ENCODE measurements around the gene METAP2.
"Not testable (repeated sequence)": the region's sequence is repeated elsewhere in the genome, so short reads cannot be mapped to it uniquely, and the experiment has no call there.

The METAP2 gene

DNA sequence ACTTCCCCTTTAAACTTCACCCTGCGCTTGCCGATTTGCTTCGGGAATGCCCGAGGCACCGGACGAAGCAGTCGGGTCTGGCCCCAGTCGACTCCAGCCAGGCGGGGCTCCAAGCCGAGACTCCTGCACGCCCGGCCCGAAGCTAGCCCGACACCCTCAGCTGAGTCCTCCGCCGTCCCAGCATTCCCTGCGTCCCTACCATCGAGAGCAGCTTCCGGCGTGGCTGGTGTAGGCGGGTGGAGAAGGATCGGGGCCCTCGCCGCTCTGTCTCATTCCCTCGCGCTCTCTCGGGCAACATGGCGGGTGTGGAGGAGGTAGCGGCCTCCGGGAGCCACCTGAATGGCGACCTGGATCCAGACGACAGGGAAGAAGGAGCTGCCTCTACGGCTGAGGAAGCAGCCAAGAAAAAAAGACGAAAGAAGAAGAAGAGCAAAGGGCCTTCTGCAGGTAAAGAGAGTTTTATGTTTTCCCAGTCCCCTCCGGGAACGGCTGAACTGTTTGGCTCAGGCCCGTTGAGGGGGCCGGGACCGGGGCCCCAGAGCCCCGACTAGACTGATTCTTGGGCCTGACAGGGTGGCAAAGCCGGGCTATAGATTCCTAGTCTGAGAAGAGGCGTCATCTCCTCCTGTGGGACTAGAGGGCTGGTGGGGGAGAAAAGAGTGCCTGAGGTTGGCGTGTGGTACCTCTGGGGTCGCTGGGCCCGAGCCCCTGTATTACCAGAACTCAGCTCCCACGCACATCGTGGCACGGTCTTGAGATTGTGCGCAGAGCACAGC lies at the start of gene METAP2:
METAP2 (plus strand) TSS at position 269 of the 776 bp plus-strand sequence; CDS start at position 297, 28 bp downstream.
- DNase-seq (ENCODE audit: low read depth, low spot score) = peak; percentile 86
- peak within 1 kb of the TSS; percentile 92 for H3K27ac ChIP-seq

DNA sequence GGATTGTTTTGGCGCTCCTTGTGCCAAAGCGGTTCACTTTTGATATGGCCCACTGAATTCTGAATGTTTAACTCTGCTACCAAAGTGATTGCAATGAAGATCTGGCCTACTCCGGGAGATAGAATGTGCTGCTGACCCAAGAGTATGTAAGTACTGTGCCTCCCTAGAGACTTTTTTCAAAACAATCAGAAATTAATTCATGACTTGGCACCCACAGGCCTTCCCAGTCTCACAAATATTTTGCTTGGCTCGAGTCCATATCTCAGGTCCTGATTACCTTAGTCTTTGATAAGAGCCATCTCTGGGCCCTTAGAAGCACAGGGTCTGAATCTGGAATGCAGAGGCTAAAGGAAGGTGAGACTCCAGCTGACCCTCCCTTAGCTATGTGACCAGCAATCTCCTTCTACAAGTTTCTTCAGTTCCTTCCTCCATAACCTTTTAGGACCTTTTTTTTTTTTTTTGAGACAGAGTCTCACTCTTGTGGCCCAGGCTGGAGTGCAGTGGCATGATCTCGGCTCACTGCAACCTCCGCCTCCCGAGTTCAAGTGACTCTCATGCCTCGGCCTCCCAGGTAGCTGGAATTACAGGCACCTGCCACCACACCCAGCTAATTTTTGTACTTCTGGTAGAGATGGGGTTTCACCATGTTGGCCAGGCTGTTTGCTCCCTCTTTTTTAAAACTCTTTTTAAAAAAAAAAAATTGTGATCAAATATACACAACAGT lies 49.5 kb upstream of the METAP2 start:
- no peak for DNase-seq (ENCODE audit: low read depth, low spot score)
- no peak overlapping the region for H3K27ac ChIP-seq

DNA sequence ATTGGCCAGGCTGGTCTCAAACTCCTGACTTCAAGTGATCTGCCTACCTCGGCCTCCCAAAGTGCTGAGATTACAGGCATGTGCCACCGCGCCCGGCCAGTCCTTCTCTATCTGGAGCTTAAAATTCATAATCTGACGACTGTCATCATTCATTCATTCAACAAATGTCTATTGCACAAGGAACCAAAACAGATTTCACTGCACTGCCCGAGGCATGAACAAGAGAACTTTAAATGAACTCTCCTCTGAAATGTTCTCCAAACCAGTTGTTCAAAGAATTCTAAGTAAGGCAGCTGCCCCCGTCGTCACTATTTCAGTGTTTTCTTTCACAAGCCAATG lies 44.8 kb upstream of the METAP2 start:
- H3K27ac ChIP-seq = no peak overlapping the region

DNA sequence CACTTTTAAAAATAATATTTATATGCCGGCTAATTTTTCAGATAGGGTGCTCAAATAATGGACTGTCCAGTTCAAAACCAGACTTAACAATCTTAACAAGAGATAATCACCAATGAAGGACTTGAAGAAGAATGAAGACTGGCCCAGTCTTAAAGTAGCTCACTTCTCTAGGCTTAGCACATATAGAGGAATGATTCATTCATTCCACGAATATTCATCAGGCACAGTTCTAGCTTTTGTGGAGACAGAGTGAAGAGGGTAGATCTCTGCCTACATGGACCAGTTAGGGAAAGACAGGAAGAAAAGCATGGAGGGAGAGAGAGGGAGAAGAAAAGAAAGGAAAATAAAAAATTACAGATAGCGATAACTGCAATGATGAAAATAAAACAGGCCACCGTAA lies 42.8 kb upstream of the METAP2 start:
- no peak overlapping the region for H3K27ac ChIP-seq
- no peak for DNase-seq (ENCODE audit: low read depth, low spot score)

More for the DNA sequence above, 44.8 kb upstream of the METAP2 start:
- DNase-seq (ENCODE audit: low read depth, low spot score) = no peak

DNA sequence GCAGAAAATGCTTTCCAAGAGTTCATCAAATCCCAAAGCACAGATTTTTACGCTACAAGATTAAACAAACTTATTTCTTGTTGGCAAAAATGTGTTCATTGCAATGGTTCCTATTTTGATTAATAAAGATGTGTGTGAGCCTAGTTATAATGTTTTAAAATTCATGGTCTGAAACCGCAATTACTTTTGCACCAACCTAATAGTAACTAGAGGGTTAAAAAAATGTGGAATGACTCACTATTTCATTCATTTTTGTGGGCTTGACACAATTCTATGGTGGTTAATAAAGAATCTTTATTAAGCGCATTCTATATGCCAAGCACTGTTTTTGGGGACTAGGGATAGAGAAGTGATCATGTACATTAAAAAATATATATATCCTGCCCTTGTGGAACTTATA lies 38.6 kb upstream of the METAP2 start:
- H3K27ac ChIP-seq = no peak overlapping the region
- no peak for DNase-seq (ENCODE audit: low read depth, low spot score)

DNA sequence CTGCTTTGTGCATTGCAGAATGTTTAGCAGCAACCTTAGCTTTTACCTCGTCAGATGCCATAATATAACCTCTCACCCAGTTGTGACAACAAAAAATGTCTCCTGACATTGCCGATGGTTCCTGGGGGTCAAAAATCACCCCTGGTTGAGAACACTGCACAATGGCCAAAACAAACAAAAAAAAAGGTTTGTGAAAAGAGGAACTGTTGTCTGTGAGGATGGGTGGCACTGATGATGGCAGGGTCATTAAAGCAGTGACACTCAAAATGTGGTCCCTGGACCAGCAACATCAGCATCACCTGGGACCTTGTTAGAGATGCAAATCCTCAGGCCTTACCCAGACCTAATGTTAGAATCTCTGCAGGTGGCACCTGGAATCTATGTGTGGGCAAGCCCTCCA lies 36.4 kb upstream of the METAP2 start:
- H3K27ac ChIP-seq = no peak overlapping the region
- DNase-seq (ENCODE audit: low read depth, low spot score) = no peak

DNA sequence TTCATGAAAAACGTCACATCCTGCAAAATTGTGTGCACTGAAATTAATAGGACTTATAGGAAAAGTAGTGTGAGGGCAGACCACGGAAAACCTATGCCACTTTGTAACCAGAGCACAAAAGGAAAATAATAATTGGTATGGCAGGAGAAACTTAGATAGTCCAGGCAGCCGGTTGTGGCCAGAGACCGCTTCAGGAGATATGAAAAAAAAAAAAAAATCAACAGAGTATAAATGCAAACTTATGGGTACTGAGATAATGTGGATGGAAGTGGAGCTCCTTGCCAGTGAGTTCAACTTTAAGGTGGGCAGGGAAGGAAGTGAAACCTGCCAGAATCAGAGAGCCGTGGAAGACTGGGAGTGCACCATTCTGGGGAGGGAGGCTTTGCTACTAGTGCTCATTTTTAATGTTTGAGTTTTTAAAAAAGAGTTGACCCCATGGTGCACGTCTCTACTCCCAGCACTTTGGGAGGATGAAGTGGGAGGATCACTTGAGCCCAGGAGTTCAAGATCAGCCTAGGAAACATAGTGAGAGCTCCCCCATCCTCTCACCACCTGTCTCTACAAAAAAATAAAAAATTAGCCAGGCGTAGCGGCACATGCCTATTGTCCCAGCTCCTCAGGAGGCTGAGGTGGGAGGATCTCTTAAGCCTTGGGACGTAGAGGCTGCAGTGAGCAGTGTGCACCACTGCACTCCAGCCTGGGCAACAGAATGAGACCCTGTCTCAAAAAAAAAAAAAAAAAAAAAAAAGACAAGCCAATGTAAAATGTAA lies 34.3 kb upstream of the METAP2 start:
- H3K27ac ChIP-seq = no peak overlapping the region
- DNase-seq (ENCODE audit: low read depth, low spot score) = no peak

DNA sequence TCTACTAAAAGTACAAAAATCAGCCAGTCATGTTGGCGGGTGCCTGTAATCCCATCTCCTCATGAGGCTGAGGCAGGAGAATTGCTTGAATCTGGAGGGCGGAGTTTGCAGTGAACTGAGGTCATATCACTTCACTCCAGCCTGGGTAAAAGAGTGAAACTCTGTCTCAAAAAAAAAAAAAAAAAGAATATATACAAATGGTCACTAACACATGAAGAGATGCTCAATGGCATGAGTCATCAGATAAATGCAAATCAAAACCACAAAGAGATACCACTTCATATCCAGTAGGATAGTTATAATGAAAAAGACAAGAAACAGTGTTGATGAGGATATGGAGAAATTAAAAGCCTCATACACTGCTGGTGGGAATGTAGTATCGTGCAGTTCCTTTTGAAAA lies 33.6 kb upstream of the METAP2 start:
- DNase-seq (ENCODE audit: low read depth, low spot score) = no peak
- no peak overlapping the region for H3K27ac ChIP-seq

DNA sequence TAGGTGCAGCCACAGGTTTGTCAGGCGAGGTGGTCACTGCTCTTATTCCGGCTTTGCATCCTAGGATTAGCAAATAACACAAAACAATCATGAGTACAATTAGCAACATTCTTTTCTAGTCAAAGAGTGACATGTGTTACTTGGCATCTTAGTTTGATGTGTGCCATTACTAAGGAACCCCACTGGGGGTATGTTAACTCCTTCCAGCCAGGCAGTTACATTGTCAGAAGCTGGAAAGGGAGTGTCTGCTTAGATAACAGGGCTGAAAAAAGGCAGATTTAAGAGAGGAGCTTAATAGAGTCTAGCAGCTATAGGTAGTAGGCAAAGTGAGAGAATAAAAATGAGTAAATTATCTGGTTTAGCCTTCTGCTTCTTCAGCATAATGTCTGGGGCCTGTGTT lies 30.5 kb upstream of the METAP2 start:
- DNase-seq (ENCODE audit: low read depth, low spot score) = no peak
- H3K27ac ChIP-seq = no peak overlapping the region

DNA sequence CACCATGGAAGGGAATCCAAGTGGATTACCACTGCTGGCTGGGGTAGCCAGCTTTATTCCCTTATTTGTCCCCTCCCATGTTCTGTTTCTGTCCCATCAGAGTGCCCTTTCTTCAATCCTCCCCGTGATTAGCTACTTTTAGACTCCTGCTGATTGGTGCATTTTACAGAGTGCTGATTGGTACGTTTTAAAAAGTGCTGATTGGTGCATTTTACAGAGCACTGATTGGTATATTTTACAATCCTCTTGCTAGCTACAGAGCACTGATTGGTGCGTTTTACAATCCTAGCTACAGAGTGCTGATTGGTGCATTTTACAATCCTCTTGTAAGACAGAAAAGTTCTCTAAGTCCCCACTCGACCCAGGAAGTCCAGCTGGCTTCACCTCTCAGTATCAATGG lies 28.9 kb upstream of the METAP2 start:
- not testable (repeated sequence) for H3K27ac ChIP-seq; DNase-seq (ENCODE audit: low read depth, low spot score)

DNA sequence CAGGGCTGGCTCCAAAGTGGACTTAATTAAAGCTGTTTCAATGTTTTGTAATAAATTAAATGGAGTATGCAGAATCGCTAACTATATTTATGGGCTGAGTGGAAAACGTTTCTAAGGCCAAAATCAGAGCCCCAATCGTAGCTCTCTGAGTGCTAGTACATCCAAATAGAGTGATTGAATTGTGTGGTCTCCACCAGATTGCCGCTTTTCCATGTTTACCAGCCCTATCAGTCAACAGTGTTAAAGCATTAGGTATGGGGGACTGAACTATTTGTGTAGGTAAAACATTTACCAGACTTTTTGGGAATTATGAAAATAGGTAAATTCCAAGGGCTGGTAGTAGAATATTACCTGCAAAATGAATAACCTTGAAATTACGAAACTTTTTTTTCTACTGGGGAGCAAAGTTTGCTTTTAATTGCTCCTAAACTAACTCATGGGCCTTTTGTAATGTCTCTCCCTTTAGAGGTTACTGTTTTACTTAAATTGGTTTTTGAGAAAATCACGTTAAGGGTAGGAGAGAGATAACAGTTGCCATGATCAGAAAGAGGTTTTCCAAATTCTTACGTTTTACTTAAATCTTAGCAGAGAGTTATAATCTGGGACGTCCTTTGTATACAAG lies 28.0 kb upstream of the METAP2 start:
- DNase-seq (ENCODE audit: low read depth, low spot score) = no peak

DNA sequence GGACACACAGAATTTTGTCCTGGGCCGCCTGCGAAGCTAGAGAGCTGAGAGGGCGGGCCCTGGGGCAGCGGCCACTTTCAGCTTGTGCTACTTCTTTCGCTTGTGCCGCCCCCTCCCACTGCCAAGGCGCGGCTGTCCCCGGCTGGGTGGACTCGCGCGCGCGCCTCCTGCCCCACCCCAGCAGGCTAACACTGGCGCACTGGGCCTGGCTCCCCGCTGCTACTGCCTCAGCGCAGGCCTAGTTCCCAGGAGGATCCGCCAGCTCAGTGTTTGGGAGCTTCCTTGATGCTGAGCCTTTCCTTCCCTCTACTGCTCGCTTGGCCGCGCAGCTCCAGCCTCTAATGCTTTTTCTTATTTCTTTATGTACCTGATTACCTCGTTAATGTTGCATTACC lies 27.4 kb upstream of the METAP2 start:
- DNase-seq (ENCODE audit: low read depth, low spot score) = no peak
- H3K27ac ChIP-seq = no peak overlapping the region

More for the DNA sequence above, 28.0 kb upstream of the METAP2 start:
- H3K27ac ChIP-seq = no peak overlapping the region

DNA sequence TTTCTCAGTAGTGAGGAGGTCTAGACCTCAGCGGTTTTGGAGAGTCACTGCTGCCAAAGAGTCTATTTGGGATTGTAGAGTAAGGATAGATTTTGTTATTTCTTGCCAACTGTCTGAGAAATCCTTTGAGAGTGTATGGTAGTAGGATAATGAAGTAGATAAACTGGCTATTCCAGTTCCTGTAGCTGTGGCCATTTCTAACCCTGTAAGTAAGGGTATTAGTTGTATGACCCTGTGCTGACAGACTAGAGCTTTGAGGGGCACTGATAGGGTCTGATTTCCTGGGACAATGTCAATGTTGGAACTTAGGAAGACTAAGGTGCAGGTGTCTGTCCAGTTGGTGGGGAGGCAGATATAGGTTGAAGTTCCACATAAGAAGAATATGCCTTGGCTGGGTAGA lies 24.3 kb upstream of the METAP2 start:
- DNase-seq (ENCODE audit: low read depth, low spot score); H3K27ac ChIP-seq: not testable (repeated sequence)

DNA sequence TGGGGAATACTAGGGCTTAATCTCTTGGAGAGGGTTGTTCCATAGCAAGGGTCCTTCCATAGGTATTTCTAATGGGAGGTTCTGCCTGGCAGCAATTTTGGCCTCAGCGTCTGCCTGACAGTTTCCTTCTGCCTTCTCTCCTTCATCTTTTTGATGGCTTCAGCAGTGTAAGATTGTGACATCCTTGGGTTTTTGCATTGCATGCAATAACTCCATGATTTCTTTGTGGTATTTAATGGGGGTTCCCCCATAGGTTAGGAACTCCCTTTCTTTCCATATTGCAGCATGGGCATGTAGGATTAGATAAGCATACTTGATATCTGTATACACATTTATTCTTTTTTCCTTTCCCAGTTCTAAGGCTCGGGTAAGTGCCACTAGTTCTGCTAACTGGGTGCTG lies 21.5 kb upstream of the METAP2 start:
- H3K27ac ChIP-seq; DNase-seq (ENCODE audit: low read depth, low spot score): not testable (repeated sequence)

DNA sequence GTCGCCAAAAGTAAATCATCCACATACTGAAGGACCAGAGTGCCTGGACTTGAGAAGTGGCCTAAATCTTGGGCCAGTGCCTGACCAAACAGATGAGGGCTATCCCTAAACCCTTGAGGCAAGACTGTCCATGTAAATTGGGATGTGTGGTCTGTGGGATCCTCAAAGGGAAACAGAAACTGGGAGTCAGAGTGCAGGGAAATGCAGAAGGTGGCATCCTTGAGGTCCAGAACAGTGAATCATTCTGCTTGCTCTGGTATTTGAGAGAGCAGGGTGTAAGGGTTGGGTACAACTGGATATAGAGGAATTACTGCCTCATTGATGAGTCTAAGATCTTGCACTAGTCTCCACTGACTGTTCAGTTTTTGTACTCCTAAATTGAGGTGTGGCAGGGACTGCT lies 20.1 kb upstream of the METAP2 start:
- not testable (repeated sequence) for H3K27ac ChIP-seq; DNase-seq (ENCODE audit: low read depth, low spot score)

DNA sequence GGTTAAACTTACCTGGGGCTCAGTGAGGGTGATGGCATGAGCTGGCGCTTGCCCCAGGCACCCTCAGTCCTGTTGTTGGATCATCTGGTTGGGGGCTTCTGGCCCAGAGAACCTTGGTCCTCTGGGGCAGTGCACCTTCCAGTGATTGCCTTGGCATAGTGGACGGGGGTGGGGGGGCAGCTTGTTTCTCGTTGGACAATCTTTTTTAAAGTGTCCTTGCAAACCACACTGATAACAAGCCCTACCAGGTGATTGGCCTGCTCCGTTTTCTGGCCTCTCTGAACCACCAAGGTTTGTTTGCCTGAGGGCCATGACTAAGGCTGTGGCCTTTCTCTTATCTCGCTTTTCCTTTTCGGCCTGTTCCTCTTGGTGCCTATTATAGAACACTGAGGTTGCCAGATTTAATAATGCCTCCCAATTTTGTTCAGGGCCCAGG lies 19.2 kb upstream of the METAP2 start:
- H3K27ac ChIP-seq = not testable (repeated sequence)

DNA sequence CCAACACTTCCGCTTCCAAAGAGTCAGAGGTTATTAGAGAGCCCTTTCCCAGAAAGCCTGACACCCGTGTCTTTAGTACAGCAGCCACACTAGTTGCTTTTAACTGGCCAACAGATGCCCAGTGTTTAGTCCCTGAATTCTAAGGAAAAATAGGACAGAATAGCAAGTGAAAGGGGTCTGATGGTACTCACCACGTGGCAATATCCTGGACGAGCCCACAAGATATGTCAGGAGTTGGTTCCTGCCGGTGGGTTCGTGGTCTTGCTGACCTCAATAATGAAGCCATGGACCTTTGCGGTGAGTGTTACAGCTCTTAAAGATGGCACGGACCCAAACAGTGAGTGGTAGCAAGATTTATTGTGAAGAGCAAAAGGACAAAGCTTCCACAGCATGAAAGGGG lies 16.3 kb upstream of the METAP2 start:
- H3K27ac ChIP-seq; DNase-seq (ENCODE audit: low read depth, low spot score): not testable (repeated sequence)

More for the DNA sequence above, 19.2 kb upstream of the METAP2 start:
- DNase-seq (ENCODE audit: low read depth, low spot score) = not testable (repeated sequence)

DNA sequence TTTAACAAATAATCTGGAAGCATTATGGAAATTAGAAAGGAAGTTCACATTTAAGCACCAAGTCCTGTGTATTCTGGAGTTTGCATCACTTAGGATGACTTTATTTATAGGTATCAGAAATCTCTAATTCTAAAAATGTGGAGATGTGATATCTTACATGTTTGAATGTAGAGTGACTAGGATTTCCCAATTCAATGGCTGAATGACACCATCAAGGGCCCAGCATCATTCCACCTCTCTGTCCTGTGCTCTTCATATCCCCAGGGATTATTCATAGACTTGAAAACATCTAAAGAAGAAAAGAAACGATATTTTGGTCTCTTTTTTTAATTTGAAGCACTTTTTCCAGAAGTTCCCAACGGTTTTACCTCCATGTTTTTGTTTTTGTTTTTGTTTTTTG lies 15.2 kb upstream of the METAP2 start:
- DNase-seq (ENCODE audit: low read depth, low spot score) = no peak
- no peak overlapping the region for H3K27ac ChIP-seq

DNA sequence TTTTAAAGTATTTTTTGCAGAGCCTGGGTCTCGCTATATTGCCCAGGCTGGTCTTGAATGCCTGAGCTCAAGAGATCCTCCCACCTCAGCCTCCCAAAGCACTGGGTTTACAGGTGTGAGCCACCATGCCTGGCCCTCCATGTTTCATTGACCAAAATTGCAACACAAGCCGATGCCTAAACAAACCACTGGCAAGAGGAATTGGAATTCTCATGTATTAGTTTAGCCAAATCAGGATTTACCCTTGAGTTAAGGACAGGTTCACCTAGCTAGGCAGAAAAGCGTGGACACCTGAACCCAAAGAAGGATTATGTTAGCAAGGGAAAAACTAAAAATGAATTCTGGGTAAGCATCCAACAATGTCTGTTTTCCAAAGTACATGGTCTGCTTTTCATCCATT lies 14.6 kb upstream of the METAP2 start:
- DNase-seq (ENCODE audit: low read depth, low spot score) = no peak
- no peak overlapping the region for H3K27ac ChIP-seq

DNA sequence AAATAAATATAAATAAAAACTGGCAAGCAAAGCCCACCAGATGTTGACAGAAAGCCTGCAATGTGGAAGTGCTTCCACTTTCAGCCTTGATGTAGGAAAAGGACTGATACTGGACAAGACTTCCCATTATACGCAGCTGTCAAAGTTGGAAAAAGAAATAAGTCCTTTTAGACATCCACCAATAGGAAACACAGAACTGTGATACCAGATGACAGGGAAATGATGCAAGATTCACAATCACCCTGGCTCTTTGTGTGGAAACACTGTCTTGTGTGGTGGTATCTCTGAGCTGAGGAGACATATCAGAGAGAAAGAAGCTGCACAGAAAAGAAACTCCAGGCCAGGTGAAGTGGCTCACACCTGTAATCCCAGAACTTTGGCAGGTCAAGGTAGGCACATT lies 13.8 kb upstream of the METAP2 start:
- no peak for DNase-seq (ENCODE audit: low read depth, low spot score)
- no peak overlapping the region for H3K27ac ChIP-seq

DNA sequence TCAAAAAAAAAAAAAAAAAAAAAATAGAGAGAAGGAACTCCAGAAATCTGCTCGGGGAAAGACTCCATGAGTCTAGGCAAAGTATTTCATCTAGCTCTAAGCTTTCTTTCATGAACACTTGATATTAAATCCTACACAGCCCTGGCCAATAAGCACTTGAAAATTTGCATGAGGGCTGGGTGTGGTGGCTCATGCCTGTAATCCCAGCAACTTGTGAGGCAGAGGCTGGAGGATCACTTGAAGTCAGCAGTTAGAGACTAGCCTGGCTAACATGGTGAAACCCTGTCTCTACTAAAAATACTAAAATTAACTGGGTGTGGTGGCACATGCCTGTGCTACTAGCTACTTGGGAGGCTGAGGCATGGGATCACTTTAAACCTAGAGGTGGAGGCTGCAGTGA lies 13.1 kb upstream of the METAP2 start:
- H3K27ac ChIP-seq = no peak overlapping the region
- DNase-seq (ENCODE audit: low read depth, low spot score) = no peak
